ENCODE measurements around the gene SH3BGRL.
A peak's percentile ranks its signal among the peaks of the same experiment; 100 is the strongest.

Gene SH3BGRL

GRCh38 chrX:81201671-81202455 lies at the start of gene SH3BGRL, which contains the start of gene HMGN5:
Gene SH3BGRL (plus strand): TSS chrX:81202102. CDS start chrX:81202201, 99 bp downstream.
Gene HMGN5 (minus strand): TSS chrX:81201913. CDS start chrX:81121549, 80,364 bp downstream.
- peak; percentile 82 to 91 for DNase-seq

- no peak for DNase-seq
These were observed 33.5 kb upstream of the SH3BGRL start for GRCh38 chrX:81168391-81168790.

DNA sequence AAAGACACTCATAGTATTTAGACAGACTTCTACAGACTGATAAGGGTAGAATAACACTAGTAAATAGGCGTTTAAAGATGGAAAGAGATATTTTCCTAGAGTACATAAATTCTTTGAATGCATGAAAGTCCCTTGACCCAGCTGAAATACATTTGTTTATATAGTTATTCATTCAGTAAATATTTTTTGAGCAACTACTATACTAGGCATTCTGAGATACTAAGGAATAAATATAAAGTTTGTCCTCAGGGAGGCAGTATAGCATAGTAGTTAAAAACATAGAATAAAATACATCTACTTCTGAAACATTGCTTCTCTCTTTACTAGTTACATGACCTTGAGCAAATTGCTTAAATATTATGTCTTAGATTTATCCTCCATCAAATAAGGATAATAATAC lies 27.6 kb upstream of the SH3BGRL start:
- DNase-seq: peak; percentile 44 to 59

DNA sequence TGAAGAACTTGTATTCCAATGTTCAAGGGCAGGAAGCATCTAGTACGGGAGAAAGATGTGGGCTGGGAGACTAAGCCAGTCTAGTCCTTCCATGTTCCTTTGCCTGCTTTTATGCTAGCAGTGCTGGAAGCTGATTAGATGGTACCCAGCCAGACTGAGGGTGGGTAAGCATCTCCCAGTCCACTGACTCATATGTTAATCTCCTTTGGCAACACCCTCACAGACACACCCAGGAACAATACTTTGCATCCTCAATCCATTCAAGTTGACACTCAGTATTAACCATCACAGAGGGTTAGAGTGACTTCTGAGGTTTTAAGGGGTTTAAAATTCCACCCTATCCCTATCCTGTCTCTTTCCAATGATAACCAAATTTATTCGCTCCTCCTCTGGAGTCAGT lies 6.6 kb upstream of the SH3BGRL start:
- DNase-seq: no peak

GRCh38 chrX:81195712-81196111 lies 6.2 kb upstream of the SH3BGRL start:
- peak; percentile 46 to 53 for DNase-seq

- DNase-seq: no peak
These were observed 831 bp upstream of the SH3BGRL start for GRCh38 chrX:81201071-81201470.

- peak; percentile 27 to 59 for DNase-seq
These were observed 536 bp downstream of the SH3BGRL start for GRCh38 chrX:81202456-81202819.

- DNase-seq: no peak
These were observed 1.0 kb downstream of the SH3BGRL start for GRCh38 chrX:81202943-81203342.

DNA sequence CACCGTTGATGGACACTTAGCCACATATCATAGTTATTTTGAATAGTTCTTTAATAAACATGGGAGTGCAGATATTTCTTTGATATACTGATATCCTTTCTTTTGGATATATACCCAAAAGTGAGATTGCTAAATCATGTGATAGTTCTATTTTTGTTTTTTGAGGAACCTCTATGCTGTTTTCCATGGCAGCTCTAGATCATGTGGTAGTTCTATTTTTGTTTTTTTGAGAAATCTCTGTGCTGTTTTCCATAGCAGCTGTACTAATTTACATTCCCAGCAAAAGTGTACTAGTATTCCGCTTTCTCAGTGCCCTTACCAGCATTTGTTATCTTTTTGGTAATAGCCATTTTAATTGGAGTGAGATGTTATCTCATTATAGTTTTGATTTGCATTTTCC lies 3.6 kb downstream of the SH3BGRL start:
- no peak for DNase-seq

DNA sequence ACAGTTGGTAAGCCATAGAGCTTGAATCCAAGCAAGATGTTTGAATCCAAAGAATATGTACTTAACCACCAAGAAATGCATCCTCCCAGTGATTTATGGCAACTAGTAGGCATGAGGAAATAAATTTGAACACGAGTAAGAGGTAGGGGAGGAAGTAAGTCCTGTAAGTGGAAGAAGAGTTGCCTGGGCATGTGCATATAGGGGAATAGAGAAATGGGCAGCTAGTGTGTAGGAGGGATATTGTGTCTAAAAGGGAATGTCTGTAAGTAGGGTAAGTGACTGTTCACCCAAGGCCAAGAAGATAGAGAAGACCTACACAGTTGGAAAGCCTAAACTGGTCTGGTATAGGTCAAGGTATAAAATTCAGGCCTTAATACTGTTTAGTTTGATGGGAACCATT lies 4.6 kb downstream of the SH3BGRL start:
- no peak for DNase-seq

GRCh38 chrX:81208916-81209315 lies 7.0 kb downstream of the SH3BGRL start:
- no peak for DNase-seq

DNA sequence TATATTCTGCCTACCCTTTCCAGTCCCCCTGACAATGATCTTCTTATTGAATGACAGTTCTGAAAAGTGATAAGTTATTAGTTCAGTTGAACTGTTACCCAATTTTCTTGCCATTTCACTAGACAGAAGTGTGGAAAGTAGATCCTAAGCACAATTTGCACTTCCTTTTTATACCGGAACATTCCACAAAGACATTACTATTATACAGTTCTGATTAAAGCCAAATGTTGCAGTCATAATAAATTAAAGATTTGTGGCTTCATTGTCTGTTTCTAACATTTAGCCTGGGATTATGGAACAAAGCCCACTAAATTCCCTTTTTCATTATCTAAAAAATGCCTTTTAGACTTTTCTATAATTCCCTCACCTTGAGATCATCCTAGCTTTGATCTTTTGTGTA lies 13.8 kb downstream of the SH3BGRL start:
- DNase-seq: no peak

DNA sequence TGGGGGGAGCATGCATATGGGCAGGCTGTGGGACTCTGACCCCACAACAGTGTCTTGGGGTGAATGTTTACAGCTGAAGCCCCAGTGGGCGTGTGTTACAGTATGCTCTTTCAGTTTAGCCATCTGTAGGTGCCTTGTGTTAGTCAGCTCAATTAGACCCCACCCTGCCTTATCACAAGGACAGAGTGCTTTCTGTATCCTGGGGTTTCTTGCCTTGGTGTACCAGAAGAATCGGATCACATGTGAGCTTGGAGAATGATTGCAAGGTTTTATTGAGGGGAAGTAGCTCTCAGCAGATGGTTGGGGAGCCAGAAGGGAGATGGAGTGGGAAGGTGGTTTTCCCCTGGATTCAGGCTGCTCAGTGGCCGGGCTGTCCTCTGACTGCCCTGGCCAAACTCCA lies 27.3 kb downstream of the SH3BGRL start:
- DNase-seq: no peak

- DNase-seq: no peak
These were observed 28.0 kb downstream of the SH3BGRL start for GRCh38 chrX:81229901-81230300.

GRCh38 chrX:81231476-81231875 lies 29.6 kb downstream of the SH3BGRL start:
- no peak for DNase-seq

DNA sequence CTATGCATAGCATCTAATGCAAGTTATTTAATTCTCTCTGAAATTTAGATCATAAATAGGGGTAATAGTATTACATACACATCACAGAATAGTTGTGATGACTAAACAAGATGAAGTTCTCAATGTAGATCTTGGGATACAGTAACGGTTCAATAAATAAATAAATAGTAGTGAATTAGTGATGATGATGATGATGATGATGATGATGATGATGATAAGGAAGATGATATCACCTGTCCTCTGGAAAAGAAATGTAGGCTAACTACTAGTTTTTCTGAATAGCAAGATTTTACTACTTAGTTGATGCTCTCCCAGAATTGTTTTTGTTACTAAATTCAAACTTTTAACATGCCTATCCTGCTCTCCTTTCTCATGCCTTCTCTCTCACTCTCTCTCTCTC lies 30.3 kb downstream of the SH3BGRL start:
- no peak for DNase-seq

GRCh38 chrX:81237516-81237915 lies 35.6 kb downstream of the SH3BGRL start:
- no peak for DNase-seq

- DNase-seq: no peak
These were observed 36.3 kb downstream of the SH3BGRL start for GRCh38 chrX:81238166-81238565.

DNA sequence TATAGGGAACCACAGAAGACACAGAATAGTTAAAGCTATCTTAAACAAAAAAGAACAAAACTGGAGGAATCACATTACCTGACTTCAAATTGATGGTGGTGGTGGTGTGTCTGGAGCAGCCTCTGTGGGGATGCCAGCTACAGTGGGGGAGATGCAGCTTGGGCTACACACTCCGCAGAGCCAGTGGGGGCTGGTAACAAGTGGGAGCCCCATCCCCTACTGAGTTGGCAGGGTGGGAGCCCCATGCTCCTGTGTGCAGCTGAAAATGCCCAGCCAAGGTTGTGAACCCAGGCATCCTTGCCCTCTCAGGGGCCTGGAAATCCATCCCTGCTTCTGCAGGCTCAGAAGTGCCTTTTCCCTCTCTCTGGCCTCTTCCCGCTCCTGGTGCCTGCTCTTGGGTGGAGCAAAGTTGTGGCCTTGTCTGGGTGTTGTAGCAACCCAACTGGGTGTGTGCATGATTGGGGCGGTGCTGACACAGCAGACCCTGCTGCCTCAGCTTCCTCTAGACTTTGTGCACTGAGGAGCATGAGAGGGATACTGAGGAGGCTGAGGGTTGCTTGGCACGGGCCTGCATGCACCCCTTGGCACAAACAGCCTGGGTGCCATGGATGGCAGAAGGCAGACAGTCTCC lies 38.9 kb downstream of the SH3BGRL start:
- no peak for DNase-seq

GRCh38 chrX:81241753-81242152 lies 39.9 kb downstream of the SH3BGRL start:
- no peak for DNase-seq

- DNase-seq: no peak
These were observed 54.0 kb downstream of the SH3BGRL start for GRCh38 chrX:81255876-81256275.

DNA sequence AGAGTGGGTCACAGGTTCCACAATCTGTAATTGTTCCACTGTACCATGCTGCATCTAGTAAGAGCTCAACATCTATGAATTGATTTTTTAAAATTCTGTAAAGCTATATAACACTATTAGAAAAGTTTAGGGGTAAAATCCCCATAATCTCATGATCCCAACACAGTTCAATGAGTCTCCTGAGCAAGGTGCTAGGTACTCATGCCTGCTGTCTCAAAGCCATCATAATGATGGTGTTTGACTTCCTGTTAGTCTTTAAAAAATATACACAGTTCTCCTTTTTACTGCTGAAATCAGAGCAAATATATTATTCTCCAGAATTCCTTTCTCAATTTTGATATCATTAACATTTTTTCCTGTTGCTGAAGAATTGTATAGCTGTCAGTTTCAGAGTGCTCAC lies 55.9 kb downstream of the SH3BGRL start:
- no peak for DNase-seq

- peak in 1 of 2 experiments; percentile 2 for DNase-seq
These were observed 57.3 kb downstream of the SH3BGRL start for GRCh38 chrX:81259020-81259713.
